Measurements from ENCODE around the gene PTPRN2.

GRCh38 chr7:157686285-157686894 is 901.2 kb downstream of the PTPRN2 start:
- no peak for TF ChIP-seq BRF1 (IDR thresholded peaks at IDR 0.05; ENCODE audit: borderline replicate concordance, extremely low read depth, insufficient read length)
- TF ChIP-seq CTCF (IDR thresholded peaks at IDR 0.05 in 2 of 3, conservative IDR thresholded peaks at IDR 0.05 in 1 of 3; ENCODE audit: insufficient read depth in 2 of 3, low read depth in 1 of 3, low read length in 3 of 3), result no peak
- TF ChIP-seq ZNF57 (CRISPR knock-in tag; IDR thresholded peaks at IDR 0.05), result no peak
- TF ChIP-seq, protein P1, sequence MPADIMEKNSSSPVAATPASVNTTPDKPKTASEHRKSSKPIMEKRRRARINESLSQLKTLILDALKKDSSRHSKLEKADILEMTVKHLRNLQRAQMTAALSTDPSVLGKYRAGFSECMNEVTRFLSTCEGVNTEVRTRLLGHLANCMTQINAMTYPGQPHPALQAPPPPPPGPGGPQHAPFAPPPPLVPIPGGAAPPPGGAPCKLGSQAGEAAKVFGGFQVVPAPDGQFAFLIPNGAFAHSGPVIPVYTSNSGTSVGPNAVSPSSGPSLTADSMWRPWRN (IDR thresholded peaks at IDR 0.05; ENCODE audit: low read depth), result no peak
- no peak for TF ChIP-seq C11orf30 (IDR thresholded peaks at IDR 0.05; ENCODE audit: low read depth)
- TF ChIP-seq FOXK1 (CRISPR knock-in tag; IDR thresholded peaks at IDR 0.05; ENCODE audit: borderline replicate concordance), result no peak
